Measurements from ENCODE around the gene PRKD1.

DNA sequence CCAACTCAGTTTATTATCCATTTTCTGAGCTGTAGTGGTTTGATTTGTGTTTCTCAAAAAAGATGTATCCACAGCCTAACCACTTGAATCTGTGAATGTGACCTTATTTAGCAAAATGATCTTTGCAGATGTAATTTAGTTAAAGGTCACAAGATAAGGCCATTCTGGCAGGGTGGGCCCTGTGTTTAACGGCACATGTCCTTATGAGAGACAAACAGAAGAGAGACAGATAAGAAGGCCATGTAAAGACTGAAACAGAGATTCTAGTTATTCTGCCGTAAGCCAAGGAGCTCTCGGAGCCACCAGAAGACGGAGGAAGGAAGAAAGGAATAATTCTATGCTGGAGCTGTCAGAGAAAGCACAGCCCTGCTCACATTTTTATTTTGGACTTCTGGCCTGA lies 374.2 kb downstream of the PRKD1 start:
- TF ChIP-seq, protein P1, sequence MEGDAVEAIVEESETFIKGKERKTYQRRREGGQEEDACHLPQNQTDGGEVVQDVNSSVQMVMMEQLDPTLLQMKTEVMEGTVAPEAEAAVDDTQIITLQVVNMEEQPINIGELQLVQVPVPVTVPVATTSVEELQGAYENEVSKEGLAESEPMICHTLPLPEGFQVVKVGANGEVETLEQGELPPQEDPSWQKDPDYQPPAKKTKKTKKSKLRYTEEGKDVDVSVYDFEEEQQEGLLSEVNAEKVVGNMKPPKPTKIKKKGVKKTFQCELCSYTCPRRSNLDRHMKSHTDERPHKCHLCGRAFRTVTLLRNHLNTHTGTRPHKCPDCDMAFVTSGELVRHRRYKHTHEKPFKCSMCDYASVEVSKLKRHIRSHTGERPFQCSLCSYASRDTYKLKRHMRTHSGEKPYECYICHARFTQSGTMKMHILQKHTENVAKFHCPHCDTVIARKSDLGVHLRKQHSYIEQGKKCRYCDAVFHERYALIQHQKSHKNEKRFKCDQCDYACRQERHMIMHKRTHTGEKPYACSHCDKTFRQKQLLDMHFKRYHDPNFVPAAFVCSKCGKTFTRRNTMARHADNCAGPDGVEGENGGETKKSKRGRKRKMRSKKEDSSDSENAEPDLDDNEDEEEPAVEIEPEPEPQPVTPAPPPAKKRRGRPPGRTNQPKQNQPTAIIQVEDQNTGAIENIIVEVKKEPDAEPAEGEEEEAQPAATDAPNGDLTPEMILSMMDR (IDR thresholded peaks at IDR 0.05) = no peak
- no peak for TF ChIP-seq POLR2A (IDR thresholded peaks at IDR 0.05)
- TF ChIP-seq POLR2AphosphoS5 (IDR thresholded peaks at IDR 0.05) = no peak
- TF ChIP-seq EP300 (IDR thresholded peaks at IDR 0.05; ENCODE audit: low read depth) = no peak
